Measurements from ENCODE around the gene DHFR.

GRCh38 chr5:80701597-80701996, 46.8 kb upstream of the DHFR start:
- TF ChIP-seq CTCF (IDR thresholded peaks at IDR 0.05), result no peak
- TF ChIP-seq POLR2AphosphoS5 (IDR thresholded peaks at IDR 0.05), result no peak

Data from breast epithelium (tissue), 3 donors.